ENCODE results near the gene JUN. TPM values are rescaled to one million over a fixed set of nuclear protein-coding genes. Genes with fewer than 3 reads are reported as not detected.
"Not testable (repeated sequence)": the region's sequence is repeated elsewhere in the genome, so short reads cannot be mapped to it uniquely, and the experiment has no call there.

The JUN gene
- total RNA-seq, 1 donor from 2014 or later, result 68.5 TPM

DNA sequence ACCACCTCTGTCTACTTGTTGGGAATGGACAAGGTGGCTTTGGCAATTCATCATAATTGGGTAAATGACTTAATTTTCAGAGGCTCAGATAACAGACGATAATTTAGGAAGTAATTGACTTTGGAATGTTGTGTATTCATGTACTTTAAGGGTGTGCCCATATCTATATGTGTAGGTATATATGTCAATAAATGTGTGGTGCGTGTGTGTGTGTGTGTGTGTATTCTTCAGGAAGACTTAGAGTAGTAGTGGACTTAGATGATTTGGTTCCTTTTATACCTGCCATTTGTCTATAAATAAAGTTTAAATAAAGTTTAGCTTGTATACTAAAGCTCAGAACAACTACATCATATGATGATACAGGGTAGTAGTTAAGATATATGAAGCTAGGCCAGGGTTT, 20.0 kb upstream of the JUN start:
- peaks cover 8% of the 10 kb centered on the region for H3K9me3 Mint-ChIP-seq
- no peak overlapping the region for H3K4me3 Mint-ChIP-seq
- no peaks in the 10 kb centered on the region for H3K27me3 Mint-ChIP-seq (ENCODE audit: insufficient read depth)
- H3K36me3 Mint-ChIP-seq (ENCODE audit: low read depth), result peaks cover 34% of the 10 kb centered on the region
- intact Hi-C loops (cut with micrococcal nuclease), result no loop called here
- no peak for DNase-seq (ENCODE audit: low spot score)
- H3K4me1 Mint-ChIP-seq (ENCODE audit: low read depth), result peaks cover 35% of the 10 kb centered on the region
- H3K27ac Mint-ChIP-seq, result no peak overlapping the region

DNA sequence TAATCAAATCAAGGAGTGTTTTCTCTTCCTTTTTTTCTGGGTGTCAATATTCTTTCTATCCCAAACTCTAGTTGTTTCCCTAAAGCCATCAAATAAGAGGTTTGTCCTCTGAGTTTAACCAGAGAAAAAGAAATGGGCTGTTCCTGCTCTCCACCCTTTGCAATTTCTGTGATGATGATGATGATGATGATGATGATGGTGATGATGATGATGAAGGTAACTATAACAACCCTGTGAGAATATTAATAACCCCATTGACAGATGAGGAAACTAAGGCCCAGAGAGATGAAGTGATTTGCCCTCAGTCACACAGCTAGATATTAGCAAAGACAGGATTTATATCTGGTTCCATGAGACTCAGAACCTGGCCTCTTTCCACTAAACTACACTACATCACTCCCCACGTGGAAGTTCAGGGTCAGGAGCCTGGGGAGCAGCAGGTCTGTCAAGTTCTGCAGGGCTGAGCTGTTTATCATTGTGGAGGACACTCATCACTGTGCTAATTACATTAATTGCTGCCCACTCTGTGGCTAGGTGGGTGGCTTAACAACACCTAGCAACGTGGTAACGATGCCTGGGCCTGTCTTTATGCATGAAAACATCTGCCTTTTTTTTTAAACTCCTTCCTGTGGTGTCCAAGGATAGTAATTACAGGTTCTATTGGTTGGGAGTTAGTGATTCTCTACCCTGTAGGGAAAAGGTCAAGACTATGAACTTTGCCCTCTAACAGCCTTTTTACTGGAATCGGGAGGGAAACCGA, 19.0 kb upstream of the JUN start:
- DNase-seq (ENCODE audit: low spot score), result no peak
- H3K27me3 Mint-ChIP-seq (ENCODE audit: insufficient read depth), result no peaks in the 10 kb centered on the region
- peaks cover 31% of the 10 kb centered on the region for H3K36me3 Mint-ChIP-seq (ENCODE audit: low read depth)
- no peak overlapping the region for H3K4me3 Mint-ChIP-seq
- peaks cover 8% of the 10 kb centered on the region for H3K9me3 Mint-ChIP-seq
- H3K27ac Mint-ChIP-seq, result no peak overlapping the region
- H3K4me1 Mint-ChIP-seq (ENCODE audit: low read depth), result peaks cover 33% of the 10 kb centered on the region
- intact Hi-C loops (cut with micrococcal nuclease), result no loop called here

DNA sequence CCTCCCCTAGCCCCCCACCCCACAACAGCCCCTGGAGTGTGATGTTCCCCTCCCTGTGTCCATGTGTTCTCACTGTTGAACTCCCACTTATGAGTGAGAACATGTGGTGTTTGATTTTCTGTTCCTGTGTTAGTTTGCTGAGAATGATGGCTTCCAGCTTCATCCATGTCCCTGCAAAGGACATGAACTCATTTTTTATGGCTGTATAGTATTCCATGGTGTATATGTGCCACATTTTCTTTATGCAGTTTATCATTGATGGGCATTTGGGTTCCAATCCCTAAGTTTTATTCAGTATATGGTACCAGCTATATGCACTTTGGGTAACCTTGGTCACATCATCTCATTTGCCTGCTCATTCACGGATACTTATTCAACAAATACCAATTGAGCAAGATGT, 17.4 kb upstream of the JUN start:
- Mint-ChIP-seq H3K36me3 (ENCODE audit: low read depth) (peaks cover 27% of the 10 kb centered on the region), H3K4me1 (ENCODE audit: low read depth) (peaks cover 19% of the 10 kb centered on the region)
- H3K4me3 Mint-ChIP-seq; DNase-seq (ENCODE audit: low spot score); H3K27ac Mint-ChIP-seq; H3K27me3 Mint-ChIP-seq (ENCODE audit: insufficient read depth); H3K9me3 Mint-ChIP-seq; intact Hi-C loops (cut with micrococcal nuclease): not testable (repeated sequence)

DNA sequence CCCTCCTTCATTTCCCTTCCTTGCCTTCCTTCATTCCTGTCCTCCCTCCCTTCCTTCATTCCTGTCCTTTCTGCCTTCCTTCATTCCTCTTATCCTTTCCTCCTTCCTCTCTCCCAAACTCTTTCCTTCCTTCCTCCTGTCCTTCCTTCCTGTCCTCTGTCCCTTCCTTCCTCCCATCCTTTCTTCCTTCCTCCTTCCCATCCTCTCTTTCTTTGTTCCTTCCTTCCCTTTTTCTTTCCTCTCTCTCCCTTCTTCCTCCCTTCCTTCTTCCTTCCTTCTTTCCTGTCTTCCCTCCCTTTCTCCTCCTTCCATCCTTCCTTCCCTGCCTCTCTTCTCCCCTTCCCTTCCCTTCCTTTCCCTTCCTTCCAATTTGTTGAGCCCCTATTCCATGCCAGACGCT, 15.8 kb upstream of the JUN start:
- Mint-ChIP-seq H3K27ac (no peak overlapping the region), H3K36me3 (ENCODE audit: low read depth) (peaks cover 20% of the 10 kb centered on the region), H3K4me3 (no peak overlapping the region), H3K9me3 (peaks cover 8% of the 10 kb centered on the region), H3K27me3 (ENCODE audit: insufficient read depth) (peaks cover 2% of the 10 kb centered on the region), H3K4me1 (ENCODE audit: low read depth) (peaks cover 23% of the 10 kb centered on the region)
- intact Hi-C loops (cut with micrococcal nuclease), result no loop called here
- no peak for DNase-seq (ENCODE audit: low spot score)

DNA sequence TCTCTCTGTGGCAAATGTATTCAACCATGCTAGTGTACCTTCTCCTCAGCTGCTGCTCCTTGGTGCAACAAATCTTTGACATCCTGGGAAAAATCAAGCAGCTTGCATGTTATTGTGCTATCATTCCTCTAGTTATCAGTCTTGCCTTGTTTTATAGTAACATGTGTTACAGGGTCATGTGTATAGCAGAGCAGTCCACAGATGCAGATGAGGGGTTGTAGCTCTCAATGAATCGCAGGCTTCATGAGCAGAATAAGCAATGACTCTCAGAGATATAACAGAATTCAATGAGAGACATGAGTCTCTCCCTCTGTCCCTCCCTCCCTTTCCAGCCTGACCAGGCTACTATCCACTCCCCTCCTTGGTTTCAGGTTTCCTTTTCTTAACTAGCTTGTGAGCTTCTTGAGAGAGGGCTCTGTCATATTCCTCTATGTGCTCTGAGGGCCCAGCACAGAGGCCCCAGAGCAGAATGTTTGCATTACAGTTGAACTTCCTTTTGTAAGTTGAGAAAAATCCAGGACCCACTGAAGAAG, 15.1 kb upstream of the JUN start:
- H3K9me3 Mint-ChIP-seq, result peaks cover 8% of the 10 kb centered on the region
- peaks cover 20% of the 10 kb centered on the region for H3K36me3 Mint-ChIP-seq (ENCODE audit: low read depth)
- H3K4me1 Mint-ChIP-seq (ENCODE audit: low read depth), result peaks cover 29% of the 10 kb centered on the region
- no peak for DNase-seq (ENCODE audit: low spot score)
- peaks cover 2% of the 10 kb centered on the region for H3K27me3 Mint-ChIP-seq (ENCODE audit: insufficient read depth)
- intact Hi-C loops (cut with micrococcal nuclease), result no loop called here
- no peak overlapping the region for H3K27ac Mint-ChIP-seq
- H3K4me3 Mint-ChIP-seq, result no peak overlapping the region

DNA sequence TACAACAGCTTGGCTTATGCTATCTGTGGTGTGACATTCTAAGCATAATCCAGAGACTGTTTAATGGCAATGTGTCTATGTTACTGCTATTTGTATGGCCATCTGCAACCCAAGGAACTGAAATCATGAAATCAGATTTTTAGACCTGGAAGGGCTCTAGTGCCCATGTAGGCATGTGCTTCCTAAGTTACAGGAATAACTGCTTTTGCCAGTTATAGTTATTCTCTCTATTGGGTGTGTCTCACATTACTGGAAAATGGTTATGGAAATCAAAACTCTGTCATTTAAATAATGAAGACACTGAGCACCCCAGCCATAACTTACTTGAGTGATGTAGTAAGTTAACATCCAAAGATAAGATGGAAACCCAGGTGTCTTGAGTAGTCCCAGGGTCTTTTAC, 12.6 kb upstream of the JUN start:
- peaks cover 40% of the 10 kb centered on the region for H3K4me1 Mint-ChIP-seq (ENCODE audit: low read depth)
- H3K27me3 Mint-ChIP-seq (ENCODE audit: insufficient read depth), result peaks cover 2% of the 10 kb centered on the region
- peaks cover 4% of the 10 kb centered on the region for H3K9me3 Mint-ChIP-seq
- H3K27ac Mint-ChIP-seq, result no peak overlapping the region
- no peak overlapping the region for H3K4me3 Mint-ChIP-seq
- no peak for DNase-seq (ENCODE audit: low spot score)
- H3K36me3 Mint-ChIP-seq (ENCODE audit: low read depth), result peaks cover 17% of the 10 kb centered on the region
- intact Hi-C loops (cut with micrococcal nuclease), result no loop called here

DNA sequence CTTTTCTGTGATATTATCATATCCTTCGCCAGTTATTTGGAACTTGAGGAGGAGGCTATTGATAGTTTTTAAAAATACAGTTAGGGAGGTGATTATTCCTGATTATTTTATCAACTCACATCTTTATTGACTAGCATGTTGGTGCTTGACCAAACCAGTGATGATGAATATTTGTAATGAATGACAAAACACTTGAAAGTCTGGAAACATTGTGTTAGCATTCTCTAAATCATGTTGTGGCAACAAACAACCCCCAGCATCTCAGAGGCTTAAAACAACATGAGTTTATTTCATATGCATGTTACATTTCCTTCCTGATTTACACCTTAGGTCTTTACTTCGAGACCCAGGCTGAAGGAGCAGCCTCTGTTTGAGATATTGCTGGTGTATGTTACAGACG, 10.7 kb upstream of the JUN start:
- Mint-ChIP-seq H3K4me1 (ENCODE audit: low read depth) (peaks cover 50% of the 10 kb centered on the region), H3K36me3 (ENCODE audit: low read depth) (peaks cover 8% of the 10 kb centered on the region), H3K9me3 (no peaks in the 10 kb centered on the region), H3K27me3 (ENCODE audit: insufficient read depth) (peaks cover 2% of the 10 kb centered on the region), H3K27ac (no peak overlapping the region), H3K4me3 (no peak overlapping the region)
- DNase-seq (ENCODE audit: low spot score), result no peak
- intact Hi-C loops (cut with micrococcal nuclease), result no loop called here

DNA sequence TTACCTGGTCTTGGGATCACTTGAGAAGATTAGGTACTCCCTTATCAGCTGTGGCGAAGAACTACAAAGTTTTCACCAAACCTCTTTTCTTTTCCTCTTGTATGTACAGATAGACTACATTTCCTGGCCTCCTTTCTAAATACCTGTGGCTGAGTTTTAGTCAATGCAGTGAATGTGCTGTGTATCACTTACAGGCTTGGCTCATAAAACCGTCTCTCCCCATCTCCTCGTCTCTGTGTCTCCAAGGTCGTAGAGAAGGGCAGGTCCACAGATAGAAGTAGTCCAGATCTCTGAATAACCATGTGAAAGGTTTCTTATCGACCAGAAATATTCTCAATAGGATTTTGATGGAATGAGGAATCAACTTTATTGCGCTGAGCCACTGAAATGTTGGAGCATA, 9.0 kb upstream of the JUN start:
- Mint-ChIP-seq H3K36me3 (ENCODE audit: low read depth) (peaks cover 19% of the 10 kb centered on the region), H3K4me1 (ENCODE audit: low read depth) (peaks cover 42% of the 10 kb centered on the region), H3K4me3 (no peak overlapping the region), H3K9me3 (peaks cover 14% of the 10 kb centered on the region), H3K27me3 (ENCODE audit: insufficient read depth) (peaks cover 2% of the 10 kb centered on the region), H3K27ac (no peak overlapping the region)
- intact Hi-C loops (cut with micrococcal nuclease), result no loop called here
- no peak for DNase-seq (ENCODE audit: low spot score)

DNA sequence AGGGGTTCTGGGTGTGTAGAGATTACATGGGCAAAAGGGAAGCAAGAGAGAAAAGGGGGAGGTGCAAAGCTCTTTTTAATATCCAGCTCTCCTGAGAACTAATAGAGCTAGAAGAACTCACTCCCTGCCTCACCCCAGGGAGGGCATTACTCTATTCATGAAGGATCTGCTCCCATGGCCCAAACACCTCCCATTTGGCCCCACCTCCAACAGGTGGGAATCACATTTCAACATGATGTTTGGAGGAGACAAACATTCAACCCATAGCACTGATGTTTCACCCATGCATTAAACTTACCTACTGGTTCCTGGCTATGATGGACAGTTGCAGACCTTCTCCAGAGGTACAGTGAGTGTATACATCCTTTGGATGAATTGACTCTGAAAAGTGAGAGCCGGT, 7.3 kb upstream of the JUN start:
- Mint-ChIP-seq H3K4me1 (ENCODE audit: low read depth) (peaks cover 52% of the 10 kb centered on the region), H3K4me3 (no peak overlapping the region), H3K9me3 (peaks cover 14% of the 10 kb centered on the region), H3K36me3 (ENCODE audit: low read depth) (peaks cover 25% of the 10 kb centered on the region), H3K27ac (no peak overlapping the region), H3K27me3 (ENCODE audit: insufficient read depth) (no peaks in the 10 kb centered on the region)
- intact Hi-C loops (cut with micrococcal nuclease), result no loop called here
- no peak for DNase-seq (ENCODE audit: low spot score)

DNA sequence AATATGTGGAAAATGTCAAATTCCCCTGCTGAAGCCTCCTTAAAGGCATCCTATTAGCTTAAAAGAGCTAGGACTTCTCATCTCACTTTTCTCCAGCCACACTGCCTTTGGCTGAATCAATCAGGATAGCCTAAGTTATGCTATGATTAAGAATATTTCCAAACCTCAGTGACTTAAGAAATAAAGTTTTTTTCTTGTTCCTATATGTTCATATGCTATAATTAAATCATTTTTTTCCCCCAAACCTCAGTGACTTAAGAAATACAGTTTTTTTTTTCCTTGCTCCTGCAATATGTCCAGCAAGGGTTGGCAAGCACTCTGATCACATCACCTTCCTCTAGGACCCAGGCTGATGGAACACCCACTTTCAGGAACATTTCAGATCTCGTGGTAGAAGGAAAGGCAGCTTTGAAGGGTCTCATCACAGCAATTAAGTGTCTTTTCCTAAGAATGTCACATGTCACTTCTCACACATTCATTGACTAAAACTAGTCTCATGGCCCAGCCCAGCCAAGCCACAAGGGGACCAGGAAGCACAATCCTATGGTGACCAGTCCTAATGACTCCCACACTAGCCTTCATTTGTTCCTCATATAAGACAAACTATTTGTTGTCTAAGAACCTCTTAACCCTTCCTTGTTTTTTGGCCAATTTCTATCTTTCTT, 6.3 kb upstream of the JUN start:
- Mint-ChIP-seq H3K4me3 (no peak overlapping the region), H3K4me1 (ENCODE audit: low read depth) (peaks cover 44% of the 10 kb centered on the region), H3K27me3 (ENCODE audit: insufficient read depth) (no peaks in the 10 kb centered on the region), H3K27ac (no peak overlapping the region), H3K36me3 (ENCODE audit: low read depth) (peaks cover 25% of the 10 kb centered on the region), H3K9me3 (peaks cover 14% of the 10 kb centered on the region)
- no peak for DNase-seq (ENCODE audit: low spot score)
- intact Hi-C loops (cut with micrococcal nuclease), result no loop called here

DNA sequence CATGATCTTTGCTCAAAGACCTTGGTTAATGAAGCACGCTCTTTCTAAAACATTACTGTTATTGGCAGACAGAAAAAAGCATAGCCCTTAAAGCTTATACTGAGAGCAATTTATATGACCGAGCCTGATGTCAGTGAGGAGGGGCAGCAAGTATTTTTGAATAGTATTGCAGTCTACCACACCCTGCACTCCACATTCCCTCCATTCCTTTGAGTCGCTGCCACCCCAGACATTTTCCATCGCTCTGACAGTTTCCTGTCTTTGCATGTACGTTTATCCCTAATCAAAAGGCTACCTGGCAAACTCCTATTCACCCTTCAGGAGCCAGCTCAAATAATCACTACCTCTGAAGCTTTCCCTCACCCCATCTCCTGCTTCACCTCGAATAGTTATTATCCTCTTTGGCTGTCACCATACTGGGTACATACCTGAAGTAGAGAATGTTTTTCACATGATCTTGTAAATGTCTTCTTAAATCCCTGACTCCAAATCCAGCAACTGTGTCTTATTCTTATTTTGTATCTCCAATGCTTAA, 5.5 kb upstream of the JUN start:
- peaks cover 37% of the 10 kb centered on the region for H3K4me1 Mint-ChIP-seq (ENCODE audit: low read depth)
- H3K27ac Mint-ChIP-seq, result no peak overlapping the region
- H3K36me3 Mint-ChIP-seq (ENCODE audit: low read depth), result peaks cover 25% of the 10 kb centered on the region
- no peak overlapping the region for H3K4me3 Mint-ChIP-seq
- H3K27me3 Mint-ChIP-seq (ENCODE audit: insufficient read depth), result no peaks in the 10 kb centered on the region
- peaks cover 14% of the 10 kb centered on the region for H3K9me3 Mint-ChIP-seq
- intact Hi-C loops (cut with micrococcal nuclease), result no loop called here
- no peak for DNase-seq (ENCODE audit: low spot score)

DNA sequence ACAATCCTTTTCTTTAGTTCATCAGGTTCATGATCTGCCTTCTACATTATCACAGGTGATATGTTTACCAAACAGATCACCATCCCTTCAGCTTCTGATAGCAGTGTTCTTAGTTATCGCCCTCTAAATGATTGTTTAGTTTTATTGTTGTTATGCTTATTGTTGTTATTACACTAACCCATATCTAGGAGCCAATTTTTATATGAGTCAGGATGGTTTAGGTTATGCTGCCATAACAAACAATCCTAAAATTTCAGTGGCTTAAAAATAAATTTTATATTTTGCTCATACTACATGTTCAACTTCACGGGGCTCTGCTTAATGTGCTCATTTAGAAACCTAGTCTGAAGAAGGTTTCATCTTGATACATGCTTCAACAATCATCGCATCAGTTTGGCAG, 4.4 kb upstream of the JUN start:
- H3K36me3 Mint-ChIP-seq (ENCODE audit: low read depth), result peaks cover 27% of the 10 kb centered on the region
- intact Hi-C loops (cut with micrococcal nuclease), result no loop called here
- H3K27ac Mint-ChIP-seq, result no peak overlapping the region
- H3K4me1 Mint-ChIP-seq (ENCODE audit: low read depth), result peaks cover 28% of the 10 kb centered on the region
- H3K9me3 Mint-ChIP-seq, result peaks cover 14% of the 10 kb centered on the region
- H3K27me3 Mint-ChIP-seq (ENCODE audit: insufficient read depth), result peaks cover 2% of the 10 kb centered on the region
- DNase-seq (ENCODE audit: low spot score), result no peak
- no peak overlapping the region for H3K4me3 Mint-ChIP-seq

DNA sequence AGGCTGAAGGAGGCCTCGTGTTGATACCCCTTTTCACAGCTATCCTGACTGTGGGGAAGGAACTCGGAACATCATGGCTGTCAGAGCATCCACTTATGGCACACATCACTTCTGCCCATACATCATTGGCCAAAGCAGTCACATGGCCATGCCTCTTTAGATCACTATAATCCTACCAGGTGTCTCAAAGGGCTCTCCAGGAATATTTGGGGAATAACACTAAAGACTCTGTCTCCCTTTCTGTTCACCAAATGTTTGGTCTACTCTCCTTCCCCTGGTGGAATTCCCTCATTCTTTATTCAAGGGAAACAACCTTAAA, 3.0 kb upstream of the JUN start:
- H3K4me3 Mint-ChIP-seq, result peak overlapping the region; percentile 96
- H3K27me3 Mint-ChIP-seq (ENCODE audit: insufficient read depth), result peaks cover 2% of the 10 kb centered on the region
- H3K4me1 Mint-ChIP-seq (ENCODE audit: low read depth), result peaks cover 25% of the 10 kb centered on the region
- intact Hi-C loops (cut with micrococcal nuclease), result no loop called here
- H3K27ac Mint-ChIP-seq, result no peak overlapping the region
- peaks cover 37% of the 10 kb centered on the region for H3K36me3 Mint-ChIP-seq (ENCODE audit: low read depth)
- DNase-seq (ENCODE audit: low spot score), result no peak
- peaks cover 14% of the 10 kb centered on the region for H3K9me3 Mint-ChIP-seq

All from activated T-helper 1 cell treated with anti-CD3 and anti-CD28 coated beads, Interleukin-12 subunit alpha, Interleukin-12 subunit beta, Interleukin-2, Interleukin-4 antibody, amounts not matched to agents 30 ng/mL and 10 ng/mL and 1 ng/mL, durations not matched to agents 14 hours and 24 hours and 36 hours (primary cell).